GM21723 (cell line): ENCODE measurements around the gene RAB32.
"Not testable (repeated sequence)": the region's sequence is repeated elsewhere in the genome, so short reads cannot be mapped to it uniquely, and the experiment has no call there.

Experiments used
- ATAC-seq: cut with Tn5 transposase; IDR thresholded peaks from one replicate; pipeline ENCODE4 v1.9.1; 2021; ENCODE audit warnings: mild to moderate bottlenecking, moderate library complexity; ENCODE audit not compliant: unreplicated experiment

Gene RAB32

DNA sequence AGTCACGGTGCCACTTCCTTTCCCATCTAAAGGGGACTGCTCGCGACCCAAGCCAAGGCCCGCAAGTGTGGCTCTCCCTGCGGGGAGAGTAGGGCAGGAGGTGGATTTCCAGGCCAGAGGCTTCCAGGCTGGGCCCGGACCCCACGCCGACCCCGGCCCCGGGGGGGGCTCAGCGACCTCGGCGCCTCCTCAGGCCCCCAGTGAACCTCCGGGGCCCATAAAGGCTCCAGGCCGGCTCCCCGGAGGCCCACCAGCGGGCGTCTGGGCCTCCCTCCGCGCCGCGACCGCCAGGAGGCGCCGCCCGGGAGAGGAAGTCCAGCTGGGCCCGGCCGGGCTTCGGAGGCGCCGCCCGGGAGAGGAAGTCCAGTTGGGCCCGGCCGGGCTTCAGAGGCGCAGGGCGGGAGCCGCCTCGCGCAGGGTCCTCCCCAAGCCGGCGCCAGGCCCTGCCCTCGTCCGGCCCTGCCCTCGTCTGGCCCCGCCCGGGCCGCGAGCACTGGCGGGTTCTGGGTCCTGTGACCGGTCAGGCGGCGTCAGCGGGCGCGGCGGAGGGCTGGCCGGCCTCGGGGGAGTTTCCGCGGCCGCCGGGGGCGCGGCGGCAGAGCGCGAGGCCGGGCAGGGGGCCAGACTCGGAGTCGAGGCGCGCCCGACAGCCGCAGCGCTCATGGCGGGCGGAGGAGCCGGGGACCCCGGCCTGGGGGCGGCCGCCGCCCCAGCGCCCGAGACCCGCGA lies at the start of gene RAB32:
RAB32 (plus strand) TSS at position 623 of the 729 bp plus-strand sequence; CDS start at position 662, 39 bp downstream.
- peak; percentile 84 for ATAC-seq

DNA sequence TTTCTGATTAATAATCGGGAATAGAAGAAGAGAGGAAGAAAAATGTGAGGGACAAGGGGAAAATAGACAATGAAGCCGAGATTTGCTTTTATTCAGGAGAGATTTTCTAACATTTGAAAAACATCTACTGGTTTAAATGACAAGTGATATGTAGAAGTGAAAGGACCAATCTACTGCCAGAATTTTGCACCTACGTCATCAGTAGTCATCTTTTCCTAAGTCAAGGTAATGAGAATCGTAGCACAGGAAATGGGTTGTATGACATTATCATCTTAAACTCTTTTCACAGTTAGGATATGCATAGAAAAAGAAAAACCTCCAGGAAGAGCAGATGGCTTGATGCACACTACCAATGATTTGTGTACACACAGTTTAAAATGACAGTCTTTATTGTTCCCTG lies 45.3 kb upstream of the RAB32 start:
- ATAC-seq: no peak

DNA sequence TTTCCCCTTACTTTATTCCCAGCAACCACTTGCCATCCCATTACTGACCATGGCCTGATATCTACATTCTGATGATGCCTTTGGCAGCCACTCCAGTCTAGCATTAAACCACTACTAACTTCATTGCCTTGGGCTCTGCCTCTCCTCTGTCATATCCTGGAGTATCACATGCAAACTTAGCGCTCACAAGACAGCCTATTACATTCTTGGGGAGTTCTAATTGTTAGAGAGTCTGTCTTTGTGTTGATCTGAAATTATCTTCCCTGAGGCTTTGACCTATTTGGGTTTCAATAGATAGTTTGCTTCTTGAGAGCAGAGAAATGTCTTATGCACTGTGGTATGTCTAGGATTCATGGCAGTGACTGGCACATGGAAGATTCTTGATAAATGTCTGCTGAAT lies 40.5 kb upstream of the RAB32 start:
- no peak for ATAC-seq

- ATAC-seq: no peak
Measured at GRCh38 chr6:146515212-146515611, 28.4 kb upstream of the RAB32 start.

GRCh38 chr6:146526192-146526591 lies 17.4 kb upstream of the RAB32 start:
- no peak for ATAC-seq

GRCh38 chr6:146532702-146533101 lies 10.9 kb upstream of the RAB32 start:
- ATAC-seq: no peak

DNA sequence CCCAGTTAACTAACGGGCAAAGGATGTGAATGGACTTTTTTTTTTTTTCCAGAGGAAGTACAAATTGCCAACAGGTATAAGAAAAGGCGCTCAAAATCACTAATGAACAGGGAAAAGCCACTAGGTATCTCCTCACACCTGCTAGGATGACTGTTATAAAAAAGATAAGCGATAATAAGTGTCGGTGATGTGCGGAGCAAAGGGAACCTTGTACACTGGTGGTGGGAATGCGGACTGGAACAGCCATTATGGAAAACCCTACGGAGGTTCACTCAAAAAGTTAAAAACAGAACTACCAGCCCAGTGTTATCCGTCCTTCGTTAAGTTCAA lies 787 bp upstream of the RAB32 start:
- no peak for ATAC-seq

DNA sequence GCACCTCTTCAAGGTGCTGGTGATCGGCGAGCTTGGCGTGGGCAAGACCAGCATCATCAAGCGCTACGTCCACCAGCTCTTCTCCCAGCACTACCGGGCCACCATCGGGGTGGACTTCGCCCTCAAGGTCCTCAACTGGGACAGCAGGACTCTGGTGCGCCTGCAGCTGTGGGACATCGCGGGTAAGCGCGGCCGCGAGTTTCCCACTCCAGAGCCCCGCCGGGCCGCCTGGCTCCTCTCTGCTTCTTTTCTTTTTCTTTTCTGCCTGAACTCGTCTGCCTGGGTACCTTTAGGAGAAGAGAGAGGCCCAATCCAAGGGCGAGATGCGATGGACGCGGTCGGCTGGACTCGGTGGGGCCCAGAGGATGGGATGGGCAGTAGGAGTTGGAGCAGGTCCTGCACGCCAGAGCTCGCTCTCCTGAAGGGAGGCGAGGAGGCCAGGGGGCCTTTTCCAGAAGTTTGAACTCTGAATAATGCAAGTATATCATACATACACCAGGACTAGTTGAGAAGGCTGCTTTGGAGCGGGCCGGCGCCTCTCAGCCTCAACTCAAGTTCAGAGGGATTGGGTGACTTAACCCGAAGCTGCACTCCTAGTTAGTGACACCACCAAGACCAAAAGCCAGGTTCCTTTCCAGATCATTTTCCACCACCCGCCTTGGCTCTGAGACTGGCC lies 445 bp downstream of the RAB32 start:
- ATAC-seq: peak; percentile 31

DNA sequence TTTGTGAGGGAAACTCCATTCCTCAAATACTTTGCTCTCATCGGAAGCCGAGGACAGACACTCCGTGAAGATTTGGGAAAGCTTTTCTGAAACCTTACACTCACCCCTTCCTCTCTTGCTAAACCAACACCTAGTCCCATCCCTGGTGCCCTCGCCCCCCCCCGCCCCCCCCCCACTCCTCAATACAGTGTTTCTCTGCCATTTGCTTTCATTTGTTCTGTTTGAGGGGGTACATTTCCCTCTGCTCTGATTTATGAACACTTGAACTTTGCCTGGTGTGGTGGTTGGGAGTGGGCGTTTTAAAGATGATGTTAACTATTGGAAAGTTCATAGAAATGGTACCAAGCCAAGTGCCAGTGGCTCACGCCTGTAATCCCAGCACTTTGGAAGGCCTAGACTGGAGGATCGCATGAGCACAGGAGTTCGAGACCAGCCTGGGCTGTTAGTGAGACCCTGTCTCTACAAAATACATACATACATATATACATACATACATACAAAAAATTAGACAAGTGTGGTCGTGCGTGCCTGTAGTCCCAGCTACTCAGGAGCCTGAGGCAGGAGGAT lies 1.1 kb downstream of the RAB32 start:
- no peak for ATAC-seq

DNA sequence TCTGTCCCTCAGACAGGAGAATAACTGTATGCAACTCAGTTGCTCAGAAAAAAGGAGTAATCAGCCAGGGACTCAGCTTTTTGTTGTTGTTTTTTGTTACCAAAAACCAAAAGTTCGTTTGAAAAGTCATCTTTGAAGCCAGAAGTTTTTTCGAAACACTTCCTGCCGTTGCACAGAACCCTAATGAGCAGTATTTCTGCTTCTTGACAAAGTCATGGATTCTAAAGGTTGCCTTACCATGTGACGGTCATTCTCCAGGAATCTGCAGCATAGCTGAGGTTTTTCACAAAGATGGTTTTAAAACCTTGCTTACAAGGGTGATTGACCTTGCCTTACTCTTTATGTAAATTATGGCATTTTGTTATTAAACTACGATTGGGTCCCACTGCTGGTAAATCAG lies 1.9 kb downstream of the RAB32 start:
- ATAC-seq: no peak

- ATAC-seq: no peak
Measured at GRCh38 chr6:146546443-146547043, 2.9 kb downstream of the RAB32 start.

GRCh38 chr6:146547889-146548288 lies 4.3 kb downstream of the RAB32 start:
- no peak for ATAC-seq

- no peak for ATAC-seq
Measured at GRCh38 chr6:146548898-146549374, 5.3 kb downstream of the RAB32 start.

GRCh38 chr6:146550911-146551310 lies 7.3 kb downstream of the RAB32 start:
- no peak for ATAC-seq

DNA sequence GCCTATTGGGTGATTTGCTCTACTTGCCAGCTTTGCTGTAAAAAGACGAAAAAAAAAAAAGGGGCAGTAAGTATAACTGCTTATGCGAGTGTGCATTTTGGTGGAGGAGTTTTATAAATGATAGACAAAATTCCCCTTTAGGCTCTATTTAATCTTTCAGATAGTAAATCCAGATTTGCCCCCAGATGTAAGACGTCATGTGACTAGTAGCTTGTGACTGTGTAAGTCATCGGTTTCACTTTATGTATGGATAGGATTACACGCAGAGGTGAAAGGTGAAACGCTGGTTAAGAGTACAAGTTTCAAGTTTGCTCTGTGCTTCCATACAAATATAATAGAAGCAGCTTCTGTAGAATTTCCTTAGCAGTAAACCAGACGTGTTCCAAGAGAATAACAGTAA lies 7.9 kb downstream of the RAB32 start:
- ATAC-seq: no peak

DNA sequence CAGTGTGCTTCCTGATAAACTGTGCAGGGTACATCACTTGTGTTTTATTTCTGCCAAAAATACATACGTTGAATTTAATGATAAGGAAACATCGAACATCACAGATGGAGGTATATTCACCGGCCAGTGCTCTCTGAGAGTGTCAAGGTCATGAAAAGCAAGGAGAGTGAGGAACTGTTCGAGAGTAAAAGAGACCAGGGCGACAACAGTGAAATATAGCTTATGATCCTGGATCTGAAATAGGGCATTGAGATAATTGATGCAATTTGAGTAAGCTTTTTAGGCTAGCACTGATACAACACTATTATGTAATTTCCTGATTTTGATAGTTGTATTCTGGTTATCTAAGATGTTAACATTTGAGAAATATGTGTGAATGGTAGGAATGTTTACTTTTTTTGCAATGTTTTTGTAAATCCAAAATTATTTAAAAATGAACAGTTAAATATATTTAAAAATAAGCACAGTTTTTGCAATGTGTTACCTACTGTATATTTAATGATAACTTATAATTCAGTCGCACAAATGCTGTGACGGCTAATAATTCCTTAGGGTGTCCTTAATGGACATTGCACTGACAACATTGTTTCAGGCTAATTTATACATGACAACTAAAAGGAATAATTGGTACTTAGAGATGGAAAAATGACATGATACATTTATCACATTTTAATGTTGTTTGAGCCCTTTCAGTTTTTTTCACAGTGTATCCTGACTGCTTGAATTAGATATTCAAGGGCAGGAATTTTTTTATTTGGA lies 9.9 kb downstream of the RAB32 start:
- no peak for ATAC-seq

GRCh38 chr6:146560607-146561006 lies 17.0 kb downstream of the RAB32 start:
- no peak for ATAC-seq

DNA sequence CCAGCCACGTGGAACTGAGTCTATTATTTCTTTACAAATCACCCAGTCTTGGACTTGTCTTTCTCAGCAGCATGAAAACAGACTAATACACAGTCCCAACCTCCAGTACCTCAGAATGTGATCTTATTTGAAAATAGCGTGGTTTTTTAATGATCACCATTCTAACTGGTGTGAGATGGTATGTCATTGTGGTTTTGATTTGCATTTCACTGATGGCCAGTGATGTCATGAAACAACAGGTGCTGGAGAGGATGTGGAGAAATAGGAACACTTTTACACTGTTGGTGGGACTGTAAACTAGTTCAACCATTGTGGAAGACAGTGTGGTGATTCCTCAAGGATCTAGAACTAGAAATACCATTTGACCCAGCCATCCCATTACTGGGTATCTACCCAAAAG lies 23.0 kb downstream of the RAB32 start:
- ATAC-seq: not testable (repeated sequence)

DNA sequence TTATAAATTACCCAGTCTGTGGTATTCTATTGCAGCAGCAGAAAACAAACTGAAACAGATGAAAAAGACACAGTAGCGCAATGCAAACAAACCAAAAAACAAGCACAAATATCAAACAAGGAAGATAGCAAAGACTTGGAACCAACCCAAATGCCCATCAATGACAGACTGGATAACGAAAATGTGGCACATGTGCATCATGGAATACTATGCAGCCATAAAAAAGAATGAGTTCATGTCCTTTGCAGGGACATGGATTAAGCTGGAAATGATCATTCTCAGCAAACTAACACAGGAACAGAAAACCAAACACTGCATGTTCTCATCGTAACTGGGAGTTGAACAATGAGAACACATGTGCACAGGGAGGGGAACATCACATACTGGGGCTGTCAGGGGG lies 25.0 kb downstream of the RAB32 start:
- ATAC-seq: not testable (repeated sequence)

DNA sequence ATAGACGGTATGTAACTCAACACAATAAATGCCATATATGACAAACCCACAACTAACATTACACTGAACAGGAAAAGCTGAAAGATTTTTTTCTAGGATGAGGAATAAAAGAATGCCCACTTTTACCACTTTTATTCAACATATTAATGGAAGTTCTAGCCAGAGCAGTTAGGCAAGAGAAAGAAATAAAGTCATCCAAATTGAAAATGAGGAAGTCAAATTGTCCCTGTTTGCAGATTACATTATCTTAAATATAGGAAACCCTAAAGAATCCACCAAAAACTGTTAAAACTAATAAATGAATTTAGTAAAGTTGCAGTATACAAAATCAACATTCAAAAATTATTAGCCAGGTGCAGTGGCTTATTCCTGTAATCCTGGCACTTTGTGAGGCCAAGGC lies 30.6 kb downstream of the RAB32 start:
- no peak for ATAC-seq

GRCh38 chr6:146578054-146578453 lies 34.4 kb downstream of the RAB32 start:
- no peak for ATAC-seq
